HFF-Myc (cell line): ENCODE measurements around the gene MACROH2A1.

Source experiments
- DNase-seq: peaks from one replicate; pipeline ENCODE4 v3.0.0-alpha.2; 2011; ENCODE audit warnings: low read depth; ENCODE audit errors: extremely low read depth
- H3K4me3 ChIP-seq: replicated peaks from 2 replicates; pipeline ENCODE4 v1.5.1; 2011; ENCODE audit warnings: low read depth, mild to moderate bottlenecking, control low read depth, low read length
- CTCF ChIP-seq: IDR thresholded peaks from 2 replicates; pipeline ENCODE4 v1.5.1; 2012; ENCODE audit warnings: mild to moderate bottlenecking, low read depth, low read length, control low read depth; ENCODE audit errors: missing control alignments

The MACROH2A1 gene

GRCh38 chr5:135329066-135329912 is 69.7 kb downstream of the MACROH2A1 start:
- no peak for DNase-seq
- TF ChIP-seq CTCF = no peak
- no peak overlapping the region for H3K4me3 ChIP-seq

- no peak overlapping the region for H3K4me3 ChIP-seq
- no peak for TF ChIP-seq CTCF
- DNase-seq = no peak
Observed at GRCh38 chr5:135328128-135328687, 70.8 kb downstream of the MACROH2A1 start.

GRCh38 chr5:135327429-135328127 is 71.5 kb downstream of the MACROH2A1 start:
- H3K4me3 ChIP-seq = no peak overlapping the region
- DNase-seq = no peak
- TF ChIP-seq CTCF = no peak

- H3K4me3 ChIP-seq = no peak overlapping the region
- no peak for TF ChIP-seq CTCF
- no peak for DNase-seq
Observed at GRCh38 chr5:135326296-135327254, 72.5 kb downstream of the MACROH2A1 start.

GRCh38 chr5:135324897-135325650 is 74.0 kb downstream of the MACROH2A1 start:
- no peak for TF ChIP-seq CTCF
- DNase-seq = no peak
- H3K4me3 ChIP-seq = no peak overlapping the region
